Stimulated activated CD4-positive, alpha-beta T cell treated with anti-CD3 and anti-CD28 coated beads, Interleukin-4, amount 100 ng/mL, for 48 hours (primary cell): ENCODE results near the gene ZFHX3.

Source experiments
- DNase-seq, 2 donors: peaks; one replicate each; pipeline ENCODE4 v3.0.0-alpha.2; 2020; ENCODE audit warnings: low read depth in 2 of 2

Gene ZFHX3

DNA sequence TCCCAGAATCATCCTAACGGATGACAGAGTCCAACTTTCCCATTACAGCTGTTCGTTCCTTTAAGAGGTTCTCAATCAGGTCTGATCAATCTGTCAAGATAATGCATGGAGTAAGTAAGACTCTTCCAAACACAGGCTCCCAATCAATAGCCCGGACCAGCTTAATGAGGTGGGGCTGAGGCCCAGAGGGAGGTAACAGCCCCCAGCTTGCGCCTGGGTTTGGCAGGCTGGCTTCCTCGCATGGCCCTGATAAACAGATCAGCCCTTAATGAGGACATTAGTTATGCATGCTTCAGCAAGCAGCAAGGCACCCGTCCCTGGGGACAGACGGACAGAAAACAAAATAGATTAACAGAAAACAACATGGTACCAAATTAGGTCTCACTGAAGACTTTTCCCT lies 145.7 kb downstream of the ZFHX3 start:
- DNase-seq = no peak

DNA sequence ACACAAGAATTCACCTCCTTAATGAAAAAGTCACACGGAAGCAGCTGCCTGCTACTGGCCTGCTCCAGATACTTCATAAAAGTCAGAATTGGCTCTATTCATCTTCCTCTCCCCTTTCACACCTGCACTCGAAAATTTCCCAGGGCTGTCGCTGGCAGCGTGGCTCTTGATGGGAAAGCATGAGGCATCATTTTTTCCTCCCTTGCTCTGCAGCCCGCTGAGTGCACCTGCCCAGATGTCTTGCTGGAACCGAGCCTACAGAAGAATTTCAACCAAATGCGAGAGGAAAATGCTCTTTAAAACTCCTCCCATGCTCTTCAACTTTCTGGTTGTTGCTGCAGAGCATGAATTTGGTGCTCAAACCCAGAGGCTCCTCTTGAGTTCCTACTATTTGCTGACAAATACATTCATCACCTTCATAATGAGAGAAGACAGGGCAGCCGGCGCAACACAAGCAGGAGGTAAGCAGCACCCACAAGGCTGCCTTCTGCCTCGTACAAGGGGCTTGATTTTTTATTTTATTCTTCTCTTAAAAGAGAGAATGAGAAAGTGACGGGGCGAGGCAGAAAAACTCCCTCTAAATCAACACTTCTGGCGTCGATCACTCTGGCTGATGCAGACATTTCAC lies 146.8 kb downstream of the ZFHX3 start:
- DNase-seq = no peak

DNA sequence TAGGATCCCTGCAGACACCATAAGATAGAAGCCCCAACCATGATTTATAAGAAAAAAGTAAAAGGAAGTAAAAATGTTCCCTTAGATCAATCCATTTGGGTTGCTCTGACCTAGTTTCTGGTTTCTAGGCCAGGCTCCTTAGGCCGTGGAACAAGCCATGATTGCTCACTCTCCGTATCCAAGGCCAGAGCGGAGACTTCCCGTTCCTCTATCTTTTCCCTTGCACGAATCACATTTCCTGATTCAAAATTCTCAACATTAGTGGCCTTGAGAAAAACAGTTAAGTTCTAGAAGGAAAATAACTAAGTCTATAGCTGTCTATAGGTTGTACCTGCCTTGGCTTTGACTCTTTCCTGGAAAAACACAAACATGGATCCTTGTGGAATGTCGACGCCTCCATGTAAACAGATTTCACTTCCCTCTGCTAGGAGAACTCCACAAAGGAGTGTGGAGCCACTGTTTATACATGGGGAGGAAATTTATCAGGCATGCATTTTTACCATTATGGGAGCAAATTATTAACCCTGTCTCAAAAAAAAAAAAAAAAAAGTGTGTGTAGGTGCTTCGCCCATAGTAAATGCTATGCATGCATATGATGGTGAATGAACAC lies 149.6 kb downstream of the ZFHX3 start:
- no peak for DNase-seq

DNA sequence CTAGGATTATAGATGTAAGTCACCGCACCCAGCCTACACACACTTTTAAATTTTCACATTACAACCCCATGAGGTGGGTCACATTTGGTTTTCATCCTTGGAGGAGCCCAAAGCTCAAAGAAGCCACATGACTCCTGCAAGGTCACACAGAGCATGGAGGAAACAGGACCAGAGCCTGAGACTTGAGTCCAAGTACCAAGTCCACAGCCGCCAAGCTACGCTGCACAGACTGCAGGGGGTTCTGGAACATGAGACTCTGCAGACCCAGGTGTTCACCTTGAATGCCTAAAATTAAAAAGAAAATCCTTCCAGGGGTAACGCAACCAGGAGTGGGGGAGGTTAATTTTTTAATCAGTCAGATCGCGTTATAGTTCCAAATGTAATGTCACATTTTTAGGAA lies 150.2 kb downstream of the ZFHX3 start:
- DNase-seq = no peak

DNA sequence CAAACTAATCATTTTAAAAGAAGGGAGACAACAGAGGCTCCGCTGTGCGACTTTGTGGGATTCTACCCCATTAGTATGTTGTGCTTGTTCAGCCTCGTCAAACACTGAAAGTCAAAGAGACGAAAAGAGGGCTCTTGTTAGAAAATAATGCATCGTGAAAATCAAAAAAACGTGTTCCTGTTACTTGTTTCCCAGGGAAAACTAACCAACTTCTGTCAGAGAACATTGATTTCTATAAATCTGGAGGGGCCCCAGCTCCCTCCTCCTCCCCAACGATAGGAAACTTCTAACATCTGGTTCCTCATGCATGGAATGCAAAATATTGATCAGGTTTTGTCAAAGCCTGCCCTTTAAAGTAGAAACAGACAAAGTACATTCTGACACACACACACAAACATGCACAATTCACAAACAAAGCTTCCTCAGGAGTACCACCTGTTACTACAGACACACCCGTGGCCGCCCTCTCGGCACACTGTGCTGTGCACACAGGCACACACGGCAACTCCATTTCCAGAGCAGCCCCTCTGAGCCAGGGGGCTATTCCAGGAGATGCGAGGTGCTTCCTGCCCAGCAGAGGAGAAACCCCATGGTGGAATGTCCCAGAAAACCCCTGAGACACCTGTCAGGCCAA lies 151.3 kb downstream of the ZFHX3 start:
- no peak for DNase-seq

DNA sequence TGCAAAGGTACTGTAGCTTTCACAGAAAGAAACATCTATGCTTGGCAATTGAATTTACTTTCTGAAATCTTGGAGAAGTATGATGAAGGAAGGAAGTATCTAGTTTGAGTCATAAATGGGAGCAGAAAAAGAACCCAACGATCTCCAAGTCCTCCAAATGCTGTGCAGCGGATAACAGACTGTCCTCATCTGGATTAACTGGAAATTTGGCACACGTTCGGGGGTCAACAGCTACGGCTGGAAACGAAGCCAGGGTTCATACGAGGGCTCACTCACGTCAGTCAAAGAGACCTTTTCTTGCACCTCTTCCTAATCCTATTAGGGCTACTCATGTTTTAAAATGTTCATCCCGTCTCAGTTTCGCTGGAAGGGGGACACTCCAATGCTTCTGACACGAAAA lies 152.0 kb downstream of the ZFHX3 start:
- DNase-seq = no peak

DNA sequence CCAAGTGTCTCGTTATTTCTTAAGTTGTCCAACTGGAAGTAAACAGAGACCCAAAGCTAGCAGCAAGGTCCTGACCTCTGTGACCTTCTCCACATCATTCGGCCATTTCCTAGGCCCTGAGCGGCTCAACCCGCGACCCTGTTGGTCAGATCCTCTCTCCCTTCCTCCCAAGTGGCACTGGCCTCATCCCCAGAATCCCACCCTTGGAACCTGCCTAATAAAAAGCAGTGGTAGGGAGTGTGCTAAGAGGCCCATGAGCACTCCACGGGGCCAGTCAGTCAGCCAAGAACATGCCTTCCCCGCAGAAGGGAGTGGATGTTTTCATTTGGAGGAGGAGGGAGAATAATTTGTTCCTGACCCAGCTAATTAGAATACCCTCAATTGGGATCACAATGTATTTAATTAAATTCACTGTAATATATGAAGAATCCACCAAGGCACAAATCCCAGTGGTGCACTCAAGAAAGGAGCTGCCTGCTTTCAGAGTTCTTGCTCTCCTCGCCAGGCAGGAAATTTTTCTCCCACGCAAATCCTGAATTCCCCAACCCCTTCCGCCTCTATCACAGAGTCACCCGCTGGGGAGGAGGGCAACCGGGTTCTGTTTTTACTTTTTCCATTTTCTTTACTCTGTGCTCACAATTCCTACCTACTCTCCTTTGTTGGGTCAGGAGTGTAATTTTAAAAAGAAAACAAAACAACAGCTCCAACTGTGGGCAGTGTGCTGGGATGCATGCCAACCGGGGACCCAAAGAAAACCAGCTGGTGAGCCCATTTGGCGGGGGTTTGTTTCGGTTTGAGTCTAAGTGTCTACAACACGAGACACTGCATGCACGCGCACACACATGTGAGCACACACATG lies 153.4 kb downstream of the ZFHX3 start:
- DNase-seq = no peak

DNA sequence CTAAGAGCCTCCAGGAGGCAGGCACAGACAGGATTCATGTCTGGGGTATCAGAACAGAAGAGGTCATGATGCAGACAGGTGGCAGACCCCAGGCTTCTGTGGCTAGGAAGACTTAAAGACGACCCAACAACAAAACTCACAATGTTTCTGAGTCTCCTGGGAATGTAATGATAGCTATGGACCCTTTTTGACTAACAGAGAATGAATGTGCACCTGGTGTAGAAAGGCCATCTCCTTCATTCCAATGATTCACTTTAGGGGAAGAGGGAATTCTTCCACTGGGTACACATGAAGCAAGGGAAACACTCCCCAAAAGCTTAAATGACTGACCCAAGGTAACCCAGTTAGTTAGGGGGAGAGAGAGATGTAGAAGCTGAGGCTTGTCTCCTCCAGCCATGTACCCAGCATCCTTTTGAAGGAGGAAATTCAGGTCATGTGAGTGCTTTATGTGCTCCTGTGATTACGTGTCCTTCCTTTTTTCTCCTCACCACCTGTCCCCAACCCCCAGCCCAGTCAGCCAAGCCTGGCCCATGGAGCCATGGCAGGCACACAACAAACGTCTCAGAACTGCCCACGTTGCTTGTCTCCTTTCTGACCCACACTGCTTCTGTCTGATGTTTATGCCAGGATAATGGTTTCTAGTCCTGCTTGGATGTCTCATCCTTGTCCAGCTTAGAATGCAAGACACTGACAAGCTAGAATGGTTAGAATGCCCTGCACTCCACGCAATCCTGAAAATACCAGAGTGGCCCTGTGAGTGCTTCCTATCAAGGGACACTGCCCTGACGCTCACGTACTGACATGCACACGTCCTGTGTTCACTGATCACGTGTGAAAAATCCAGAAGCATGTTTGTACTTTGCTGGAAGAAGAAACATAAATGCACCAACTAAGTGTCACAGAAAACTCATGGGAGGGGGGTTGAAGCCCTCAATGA lies 156.4 kb downstream of the ZFHX3 start:
- DNase-seq = no peak

DNA sequence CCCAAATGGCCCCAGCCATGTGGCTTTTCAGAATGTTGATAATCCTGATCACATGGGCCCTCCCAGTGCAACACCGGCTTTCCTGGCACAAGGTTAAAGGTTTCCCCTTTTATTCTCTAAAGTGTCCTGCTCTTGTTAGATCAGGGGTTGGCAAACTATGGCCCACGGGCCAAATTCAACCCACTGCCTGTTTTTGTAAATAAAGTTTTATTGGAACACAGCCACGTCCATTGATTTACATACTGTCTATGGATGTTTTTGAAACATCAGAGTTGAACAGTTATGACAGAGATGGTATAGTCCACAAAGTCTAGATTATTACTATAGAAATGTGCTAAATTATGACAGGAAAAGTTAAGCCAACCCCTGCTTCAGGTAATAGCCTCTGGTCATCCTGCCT lies 157.3 kb downstream of the ZFHX3 start:
- no peak for DNase-seq

DNA sequence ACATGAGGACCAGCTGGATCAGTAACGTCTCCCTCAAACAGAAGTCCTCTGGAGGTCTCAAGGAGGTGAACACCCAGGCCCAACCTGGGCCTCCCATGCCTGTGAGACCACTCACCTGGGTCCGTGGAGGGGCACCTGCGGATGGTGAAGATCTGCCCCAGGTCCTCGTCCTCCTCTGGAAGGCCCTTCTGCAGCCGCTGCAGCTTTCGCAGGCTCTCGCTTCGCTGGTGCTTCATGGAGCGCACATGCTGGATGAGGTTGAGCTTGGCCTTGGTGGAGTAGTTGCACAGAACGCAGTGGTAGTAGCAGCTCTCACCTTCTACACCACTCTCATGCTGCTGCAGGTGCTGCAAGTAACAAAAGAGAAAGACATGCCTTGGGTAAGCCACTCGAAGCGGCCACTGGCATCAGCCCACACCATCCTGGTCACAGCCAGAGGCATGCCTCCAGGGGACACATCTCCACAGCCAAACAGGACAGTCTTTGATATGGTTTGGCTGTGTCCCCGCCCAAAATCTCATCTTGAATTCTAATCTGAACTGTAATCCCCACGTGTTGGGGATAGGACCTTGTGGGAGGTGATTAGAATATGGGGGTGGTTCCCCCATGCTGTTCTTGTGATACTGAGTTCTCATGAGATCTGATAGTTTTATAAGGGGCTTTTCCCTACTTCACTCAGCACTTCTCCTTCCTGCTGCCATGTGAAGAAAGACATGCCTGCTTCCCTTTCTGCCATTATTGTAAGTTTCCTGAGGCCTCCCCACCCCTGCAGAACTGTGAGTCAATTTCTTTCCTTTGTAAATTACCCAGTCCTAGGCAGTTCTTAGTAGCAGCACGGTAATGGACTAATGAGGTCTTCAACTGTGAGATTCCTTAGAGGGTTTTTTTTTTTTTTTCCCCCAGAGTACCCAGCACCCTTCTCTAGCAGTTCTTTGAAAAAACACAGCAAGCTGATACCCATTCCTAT lies 158.0 kb downstream of the ZFHX3 start:
- no peak for DNase-seq

DNA sequence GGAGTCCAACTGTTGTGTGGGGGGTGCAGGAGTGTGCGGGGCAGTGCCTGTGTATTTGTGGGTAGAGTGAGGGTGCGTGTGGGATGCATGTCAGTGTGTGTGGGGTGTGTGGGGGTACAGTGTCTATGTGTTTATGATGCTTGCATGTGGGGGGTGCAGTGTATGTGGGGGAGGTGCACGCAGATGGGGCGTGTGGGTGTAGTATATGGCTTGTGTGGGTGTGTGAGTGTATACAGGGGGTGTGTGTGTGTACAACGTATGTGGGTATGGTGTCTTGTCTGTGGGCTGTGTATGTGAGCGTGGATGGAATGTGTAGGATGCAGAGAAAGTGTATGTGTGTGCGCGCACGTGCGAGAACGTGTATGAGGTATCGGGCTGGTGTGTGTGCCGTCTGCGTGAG lies 160.4 kb downstream of the ZFHX3 start:
- DNase-seq = no peak

DNA sequence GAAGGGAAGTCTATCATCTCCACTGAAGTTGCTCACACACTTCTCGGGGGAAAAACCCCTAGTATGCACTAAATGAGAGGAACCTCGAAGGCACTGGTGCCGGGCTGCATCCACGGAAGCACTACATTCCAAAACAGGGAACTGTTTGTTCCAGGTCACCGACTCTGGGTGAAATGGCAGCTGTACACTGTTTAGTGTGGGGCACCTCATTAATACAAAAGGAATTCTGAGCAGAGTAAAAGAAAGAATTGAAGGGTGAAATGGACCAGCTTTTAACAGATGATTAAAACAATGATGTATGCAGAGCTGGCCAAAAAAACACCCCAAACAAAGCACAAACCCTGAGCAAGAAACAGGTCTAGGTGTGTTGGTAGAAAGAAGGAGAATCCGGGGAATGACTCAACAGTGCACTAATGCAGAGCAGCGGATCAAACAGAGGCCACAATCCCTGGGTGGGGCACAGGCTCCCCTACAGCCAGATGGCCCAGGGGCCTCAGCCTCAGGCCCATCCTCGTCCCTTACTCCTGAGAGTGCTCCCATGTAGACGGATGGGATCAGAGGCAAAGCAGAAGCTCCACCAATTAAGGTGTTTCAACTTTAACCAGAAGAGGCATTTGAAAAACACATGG lies 161.5 kb downstream of the ZFHX3 start:
- no peak for DNase-seq

DNA sequence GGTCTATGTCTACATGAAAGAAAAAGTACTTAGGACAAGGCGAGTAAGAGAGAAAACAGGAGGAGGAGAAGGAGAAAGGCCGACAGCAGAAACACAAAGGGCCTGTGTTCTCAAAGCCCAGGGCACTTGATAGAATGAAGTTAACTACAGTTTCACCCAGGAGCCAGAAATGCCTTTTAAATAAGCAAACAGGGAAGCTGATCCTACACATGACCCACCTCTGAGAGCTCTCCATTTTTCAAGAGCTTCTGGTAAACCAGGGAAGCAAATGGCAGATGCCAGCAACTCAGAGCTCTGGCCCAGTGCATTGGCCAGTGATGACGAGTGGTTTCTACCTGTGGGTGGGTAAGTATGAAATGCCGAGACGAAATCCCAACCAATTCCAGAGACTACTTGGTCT lies 163.4 kb downstream of the ZFHX3 start:
- DNase-seq = no peak

DNA sequence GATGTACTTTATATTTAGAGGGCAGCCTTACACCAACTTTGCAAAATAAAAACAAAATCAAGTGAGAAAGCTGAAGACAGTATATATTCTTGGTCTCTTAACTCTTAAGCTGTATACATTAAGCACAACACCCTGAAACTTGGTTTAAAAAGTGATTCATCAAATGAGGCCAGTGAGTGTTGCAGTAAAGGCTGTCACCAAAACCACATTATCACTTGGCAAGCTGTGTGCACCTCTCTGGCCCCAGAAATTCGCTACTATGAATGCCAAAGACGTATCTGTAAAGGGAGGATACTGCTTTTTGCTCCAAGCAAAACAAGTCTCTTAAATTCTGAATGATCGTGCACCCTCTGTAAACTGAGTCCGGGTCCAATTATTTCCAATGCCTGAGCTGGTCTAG lies 163.9 kb downstream of the ZFHX3 start:
- no peak for DNase-seq

DNA sequence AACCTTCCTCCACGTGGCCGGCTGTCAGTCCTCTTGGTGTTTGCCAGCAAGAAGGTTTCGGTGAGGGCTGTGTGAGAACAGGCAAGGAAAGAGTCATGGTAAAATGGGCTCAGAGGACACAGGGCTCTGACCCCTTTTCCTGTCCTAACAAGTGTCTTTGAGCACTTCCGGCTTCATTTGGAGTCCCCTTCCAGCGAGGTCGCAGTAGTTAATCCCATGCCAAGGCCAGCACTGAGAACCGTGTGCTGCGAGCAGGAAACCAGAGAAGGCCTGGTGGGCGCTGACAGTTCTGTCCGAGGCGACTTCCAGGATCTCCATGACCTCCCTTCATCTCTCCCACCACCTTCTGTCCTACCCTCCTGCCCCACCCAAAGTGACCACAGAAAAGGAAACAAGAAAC lies 168.1 kb downstream of the ZFHX3 start:
- DNase-seq = no peak

DNA sequence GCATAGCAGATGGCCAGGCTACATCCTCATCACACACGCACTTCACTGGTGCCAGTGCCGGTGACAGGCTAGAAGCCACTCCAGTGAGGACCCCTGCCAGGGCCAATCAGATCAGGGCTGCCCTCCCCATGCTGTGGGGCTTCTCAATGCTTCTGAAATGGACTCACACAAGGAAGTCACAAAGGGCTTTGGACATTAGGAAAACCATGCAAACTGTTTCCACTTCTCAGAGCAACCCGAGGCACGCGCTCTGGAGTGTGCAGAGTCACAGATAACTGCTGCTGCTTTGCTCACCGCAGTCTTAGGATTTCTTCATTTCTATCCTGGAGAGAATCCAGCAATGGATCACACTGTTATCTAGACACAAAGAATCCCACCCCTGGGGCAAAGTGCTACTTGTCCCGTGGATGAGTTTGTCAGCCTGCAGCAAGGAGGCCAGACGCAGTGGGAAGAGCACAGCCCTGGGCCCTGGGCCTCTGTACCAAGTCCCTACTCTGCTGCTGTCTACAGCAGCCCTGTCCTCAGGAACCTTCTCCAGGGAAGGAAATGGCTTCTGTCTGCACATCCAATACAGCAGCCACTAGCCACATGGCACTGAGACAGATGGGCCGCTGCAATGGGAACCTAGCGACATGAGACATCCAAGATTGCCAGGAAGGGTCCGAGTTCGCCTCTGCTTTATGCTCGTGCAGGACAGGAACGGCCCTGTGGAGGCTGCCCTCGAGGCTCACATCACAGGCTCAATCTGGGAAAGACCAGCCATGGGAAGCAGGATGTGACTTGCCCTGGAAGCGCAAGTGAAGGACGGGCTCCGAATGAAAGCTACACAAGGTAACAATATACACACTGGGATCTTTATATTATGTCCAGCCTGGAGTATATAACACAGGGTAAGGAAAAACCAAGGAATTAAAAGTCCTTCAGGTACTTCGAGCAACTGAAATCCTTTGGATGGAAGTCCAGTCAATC lies 169.3 kb downstream of the ZFHX3 start:
- DNase-seq = no peak

DNA sequence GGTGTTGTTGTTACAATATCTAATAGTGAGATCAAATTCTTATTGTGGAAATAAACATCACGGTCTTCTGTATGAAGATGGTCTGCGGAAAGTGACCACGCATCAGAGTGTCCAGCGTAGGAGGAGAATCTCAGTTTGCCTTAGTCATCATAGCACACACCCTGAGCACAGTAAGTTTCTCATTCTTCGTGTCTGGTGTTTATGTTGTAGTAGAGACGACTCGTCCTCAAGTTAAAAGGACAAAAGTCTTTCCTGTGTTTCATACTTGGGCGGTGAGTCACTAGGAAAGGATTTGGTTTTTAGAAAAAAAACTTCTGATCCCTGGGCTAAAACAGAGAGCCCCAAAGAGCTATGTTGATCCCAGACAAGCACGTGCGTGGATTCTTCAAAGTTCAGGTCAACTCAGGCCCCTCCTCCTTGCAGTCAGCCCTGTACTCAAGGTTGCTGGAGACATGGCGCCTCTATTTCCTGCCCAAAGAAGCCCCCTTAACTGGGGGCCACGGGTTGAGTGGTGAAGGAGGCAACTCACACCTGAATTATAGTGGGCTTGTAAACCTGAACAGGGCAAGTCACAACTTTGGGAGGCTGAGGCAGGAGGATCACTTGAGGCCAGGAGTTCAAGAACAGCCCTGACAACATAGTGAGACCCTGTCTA lies 170.4 kb downstream of the ZFHX3 start:
- DNase-seq = no peak

DNA sequence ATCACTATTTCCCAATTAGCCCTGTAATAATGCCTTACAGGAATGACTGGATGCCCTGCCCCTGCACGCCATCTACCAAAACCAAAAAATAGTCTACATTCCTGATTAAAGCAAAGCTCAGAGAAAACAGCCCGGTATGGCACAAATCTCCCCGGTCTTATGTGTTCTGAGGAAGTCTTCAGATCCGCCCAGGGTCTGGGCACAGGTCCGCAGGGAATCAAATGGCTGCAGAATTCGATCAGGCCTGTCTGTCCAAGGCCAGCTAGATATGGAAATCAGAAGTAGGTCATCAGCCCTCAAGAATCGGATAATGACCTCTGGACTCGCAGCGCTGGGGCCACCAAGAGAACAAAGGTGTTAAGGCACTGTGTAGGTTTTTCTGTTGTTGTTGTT lies 171.0 kb downstream of the ZFHX3 start:
- DNase-seq = no peak
